Ureter (tissue), 1 donor: ENCODE measurements around the gene LUM. TPM values are rescaled to one million over a fixed set of nuclear protein-coding genes. Genes with fewer than 3 reads are reported as not detected.

ENCODE experiments used
- DNase-seq: peaks from one replicate; pipeline ENCODE4 v3.0.0-alpha.2; 2020; ENCODE audit warnings: low spot score
- total RNA-seq: library from RNA; stranded (reverse); gene quantifications from one replicate; pipeline ENCODE4 v1.2.4, GENCODE V29; 2023
- donor health status: DM: yes; HTN: yes; CAD: no.

The LUM gene
- total RNA-seq, 1 donor from 2014 or later = 104 TPM

DNA sequence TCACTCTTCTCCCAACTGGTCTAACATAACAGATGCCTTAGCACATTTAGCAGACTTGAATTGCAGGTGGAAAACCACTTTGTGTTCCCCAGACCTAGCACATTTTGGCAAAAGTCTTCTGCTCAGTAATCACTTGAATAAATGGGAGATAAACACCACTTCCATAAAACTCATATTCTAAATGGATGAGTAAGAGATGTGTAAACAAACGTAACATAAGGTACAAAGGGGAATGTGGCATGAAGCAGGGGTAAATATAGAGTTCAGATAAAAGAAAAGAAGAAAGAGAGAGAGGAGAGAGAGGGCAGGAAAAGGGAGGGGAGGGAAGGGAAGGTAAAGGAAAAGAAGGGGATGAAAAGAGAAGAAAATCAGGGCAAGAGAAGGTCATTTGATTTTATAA is 36.4 kb downstream of the LUM start:
- DNase-seq = no peak

DNA sequence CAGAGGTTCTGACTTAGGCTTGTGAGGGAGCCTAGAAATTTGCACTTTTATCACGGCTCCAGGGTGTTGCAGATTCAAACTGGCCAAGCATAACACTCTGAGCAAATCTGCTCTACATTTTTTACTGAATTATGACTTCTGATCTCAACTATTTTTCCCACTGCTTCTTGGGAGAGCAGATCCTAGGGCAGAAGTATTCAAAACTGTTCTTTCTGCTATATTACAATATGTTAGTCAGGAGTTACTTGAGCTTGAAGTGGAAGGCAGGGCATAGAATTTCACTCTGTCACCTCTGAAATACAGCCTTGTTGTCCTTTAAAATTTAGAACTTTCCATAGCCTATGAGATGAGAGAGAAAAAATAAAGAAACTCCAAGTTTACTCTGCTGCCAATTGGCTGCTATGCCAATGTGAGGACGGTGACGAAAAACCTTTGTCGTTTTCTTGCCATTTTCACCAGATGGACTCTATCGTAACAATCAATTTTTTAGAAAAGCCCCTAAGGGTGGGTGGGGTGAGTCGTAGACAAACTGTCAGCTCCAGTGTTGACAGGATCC is 37.1 kb downstream of the LUM start:
- no peak for DNase-seq

GRCh38 chr12:91073426-91073825 is 37.9 kb downstream of the LUM start:
- no peak for DNase-seq

- DNase-seq = no peak
These were observed 38.4 kb downstream of the LUM start for GRCh38 chr12:91072931-91073330.

DNA sequence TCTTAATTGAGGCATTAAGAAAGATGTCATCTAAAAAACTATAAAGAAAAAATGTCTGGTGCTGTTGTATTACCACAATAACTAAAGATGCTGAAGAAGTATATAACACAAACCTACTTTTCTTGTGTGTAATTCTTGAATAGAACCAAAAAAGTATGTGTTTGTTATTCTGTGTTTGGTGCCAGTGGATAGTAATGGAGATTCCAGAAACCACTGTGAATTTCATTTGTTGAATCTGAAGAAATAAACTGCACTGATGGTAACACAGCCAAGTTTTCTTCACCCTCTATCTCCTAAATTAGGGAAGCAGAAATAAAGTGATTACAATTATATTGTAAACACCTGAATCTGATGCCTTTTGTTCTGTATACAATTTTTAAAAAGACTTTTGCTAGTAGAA is 40.4 kb downstream of the LUM start:
- no peak for DNase-seq

- DNase-seq = no peak
These were observed 45.9 kb downstream of the LUM start for GRCh38 chr12:91065396-91065795.

- no peak for DNase-seq
These were observed 46.7 kb downstream of the LUM start for GRCh38 chr12:91064640-91065039.

GRCh38 chr12:91061091-91061490 is 50.2 kb downstream of the LUM start:
- no peak for DNase-seq

GRCh38 chr12:91059211-91059610 is 52.1 kb downstream of the LUM start:
- DNase-seq = no peak

- no peak for DNase-seq
These were observed 52.5 kb downstream of the LUM start for GRCh38 chr12:91058786-91059185.

DNA sequence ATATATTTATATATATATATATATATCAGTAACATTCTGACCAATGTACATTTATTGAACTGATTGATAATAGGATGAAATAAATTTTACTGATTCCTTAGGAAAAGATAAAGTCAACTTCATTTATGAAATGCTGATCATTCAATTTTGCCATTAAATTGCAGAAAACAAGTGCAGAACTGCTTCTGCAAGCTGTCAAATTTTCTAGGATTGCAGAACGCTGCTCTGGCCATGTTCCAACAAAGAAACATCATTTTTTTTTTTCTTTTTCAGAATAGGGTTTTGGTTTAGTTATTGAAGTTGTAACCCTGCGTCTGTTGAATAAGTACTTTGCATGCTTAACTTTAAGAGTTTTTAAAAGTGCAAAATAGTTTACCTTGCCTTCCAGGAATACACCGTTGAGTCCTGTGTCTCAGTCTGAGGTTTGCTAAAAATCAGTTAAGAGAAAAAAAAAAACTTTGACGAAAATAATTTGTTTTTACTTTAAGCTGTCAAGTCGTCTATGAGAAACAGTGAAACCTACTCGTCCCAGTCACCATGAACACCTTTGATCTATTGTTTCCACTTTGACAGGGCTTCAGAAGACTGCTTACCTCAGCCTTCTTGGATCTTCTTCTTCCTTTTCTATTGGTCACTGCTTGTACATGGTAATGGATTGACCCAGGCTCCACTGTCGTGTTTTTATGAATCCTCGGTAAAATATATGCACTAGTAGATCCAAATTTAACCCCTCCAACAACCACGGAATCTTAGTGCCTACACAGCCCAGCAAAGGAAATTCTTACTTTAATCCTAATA is 53.7 kb downstream of the LUM start, which contains the start of gene KERA:
KERA (minus strand) TSS at position 657 of the 798 bp plus-strand sequence. CDS start 1,743 bp downstream, outside the sequence.
- no peak for DNase-seq

DNA sequence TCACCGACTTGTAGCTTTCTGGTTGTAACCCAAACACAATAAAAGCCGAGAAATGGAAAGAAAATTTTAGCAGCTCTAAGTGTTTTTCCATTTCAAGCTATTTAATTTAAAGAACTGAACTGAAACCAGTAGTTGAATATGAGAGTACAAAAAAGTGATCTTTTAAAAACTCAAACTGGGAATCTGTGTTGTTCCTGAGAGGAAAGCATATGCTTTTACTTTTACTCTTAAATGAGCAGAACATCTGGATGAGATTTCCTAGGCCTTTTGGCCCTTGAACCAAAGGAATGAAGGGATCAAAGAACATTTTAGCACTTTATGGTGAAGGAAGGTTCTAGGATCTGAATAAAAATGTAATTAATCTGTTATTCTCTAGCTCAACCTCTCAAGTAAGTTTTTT is 54.8 kb downstream of the LUM start:
- DNase-seq = no peak

DNA sequence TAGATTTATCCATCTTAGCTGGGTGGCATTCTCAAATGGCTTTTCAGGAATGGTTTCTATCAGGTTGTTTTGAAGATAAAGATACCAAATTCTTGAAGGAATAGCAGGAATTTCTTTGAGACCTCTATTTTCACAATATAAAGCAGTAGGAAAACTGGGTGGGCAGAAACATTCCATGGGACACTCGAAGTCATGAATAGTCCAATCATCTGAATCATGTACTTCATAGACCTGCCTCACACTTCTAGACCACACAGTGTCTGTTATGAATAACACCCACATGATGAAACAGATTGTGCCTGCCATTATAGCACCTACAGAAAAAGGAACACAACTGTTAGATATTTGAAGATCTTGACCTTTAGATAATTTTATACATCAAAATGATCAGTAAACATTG is 55.3 kb downstream of the LUM start:
- DNase-seq = no peak

- no peak for DNase-seq
These were observed 57.2 kb downstream of the LUM start for GRCh38 chr12:91053951-91054715.

Other genes starting within 250 kb of the LUM start
- not detected for gene CCER1, start 156.3 kb downstream of the LUM start, total RNA-seq
- not detected for gene EPYC, start 106.5 kb downstream of the LUM start, total RNA-seq
- gene KERA, start 53.5 kb downstream of the LUM start, total RNA-seq = not detected
- 540 TPM for gene DCN, start 71.3 kb upstream of the LUM start, total RNA-seq